HG03039 (cell line): ENCODE results near the gene CTIF.

Experiments used
- ATAC-seq: cut with Tn5 transposase; IDR thresholded peaks from one replicate; pipeline ENCODE4 v1.9.1; 2021; ENCODE audit warnings: mild to moderate bottlenecking, moderate library complexity; ENCODE audit not compliant: unreplicated experiment

The CTIF gene

DNA sequence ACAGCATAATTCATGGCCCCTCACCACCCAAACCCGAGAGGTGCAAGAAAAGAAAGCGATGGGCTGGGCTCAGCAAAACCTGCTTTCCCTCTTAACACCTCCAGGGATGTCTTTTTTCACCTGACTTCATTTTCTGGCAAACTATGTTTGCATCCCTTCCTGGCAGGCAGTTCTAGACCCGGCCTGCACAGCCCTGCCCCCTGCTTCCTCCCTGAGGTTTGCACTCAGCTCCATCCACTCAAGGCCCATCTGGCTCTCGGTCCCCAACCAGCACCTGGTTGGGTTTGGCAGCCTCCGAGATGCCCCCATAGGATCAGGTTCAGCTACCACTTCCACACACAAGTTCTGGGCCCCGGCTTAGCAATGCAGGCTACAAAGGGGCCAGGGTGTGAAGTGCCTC is 226.2 kb downstream of the CTIF start:
- ATAC-seq, result no peak

DNA sequence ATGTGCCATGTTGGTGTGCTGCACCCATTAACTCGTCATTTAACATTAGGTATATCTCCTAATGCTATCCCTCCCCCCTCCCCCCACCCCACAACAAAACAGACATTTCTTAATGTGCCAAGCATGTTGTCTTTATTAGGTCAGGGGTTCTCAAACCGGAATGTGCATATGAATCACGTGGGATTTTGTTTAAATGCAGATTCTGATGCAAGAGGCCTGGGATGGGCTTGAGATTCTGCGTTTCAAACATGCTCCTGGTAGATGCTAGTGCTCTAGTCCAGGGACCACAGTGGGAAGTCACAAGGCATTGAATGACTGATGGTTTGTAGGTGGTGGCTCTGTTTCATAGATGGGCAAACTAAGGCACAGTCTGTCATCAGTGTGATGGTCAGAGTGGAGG is 227.2 kb downstream of the CTIF start:
- no peak for ATAC-seq

DNA sequence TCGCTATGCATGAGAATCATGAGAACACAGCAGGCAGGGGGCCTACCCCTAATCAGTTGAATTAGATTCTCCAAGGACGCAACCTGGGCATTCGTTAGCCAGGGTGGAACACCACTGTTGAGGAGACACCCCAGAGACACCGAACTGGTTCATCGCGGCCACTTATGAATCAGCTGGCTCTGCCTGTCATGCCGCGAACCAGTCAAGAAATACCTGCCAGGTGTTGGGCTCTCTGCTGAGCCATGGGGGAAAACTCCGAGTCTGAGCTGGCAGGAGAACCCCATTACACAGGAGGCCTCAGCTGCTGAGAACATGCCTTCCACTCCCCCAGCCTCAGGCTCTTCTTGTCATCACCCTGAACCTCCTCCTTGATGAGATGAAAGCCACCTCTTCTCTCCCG is 227.7 kb downstream of the CTIF start:
- no peak for ATAC-seq

DNA sequence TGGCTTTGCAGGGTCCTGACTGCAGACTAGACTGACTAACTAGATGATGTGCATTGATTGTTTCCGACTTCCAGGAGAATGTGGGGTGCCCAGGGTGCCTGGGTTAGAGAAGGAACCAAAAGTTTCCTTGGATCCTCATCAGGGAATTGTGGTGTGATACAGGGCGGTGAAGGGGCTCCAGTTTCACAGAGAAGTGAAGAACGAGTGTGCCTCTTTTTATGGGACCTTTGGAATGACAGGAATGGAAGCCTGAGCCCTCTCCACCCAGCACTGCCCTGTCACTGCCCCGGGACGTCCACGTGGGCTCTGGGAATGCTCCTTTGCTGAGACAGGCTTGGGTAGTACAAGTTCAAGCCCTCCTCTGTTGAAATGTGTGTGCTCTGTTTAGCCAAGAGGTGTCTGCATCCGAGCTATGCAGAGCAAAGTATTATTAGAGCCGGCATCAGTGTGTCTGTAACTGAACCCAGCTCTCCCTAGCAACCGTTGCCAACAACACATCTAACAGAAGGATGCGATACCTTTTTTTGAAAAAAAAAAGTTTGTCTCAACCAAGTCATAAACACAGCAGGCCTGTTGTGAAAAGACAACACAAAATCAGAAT is 228.4 kb downstream of the CTIF start:
- ATAC-seq, result no peak

DNA sequence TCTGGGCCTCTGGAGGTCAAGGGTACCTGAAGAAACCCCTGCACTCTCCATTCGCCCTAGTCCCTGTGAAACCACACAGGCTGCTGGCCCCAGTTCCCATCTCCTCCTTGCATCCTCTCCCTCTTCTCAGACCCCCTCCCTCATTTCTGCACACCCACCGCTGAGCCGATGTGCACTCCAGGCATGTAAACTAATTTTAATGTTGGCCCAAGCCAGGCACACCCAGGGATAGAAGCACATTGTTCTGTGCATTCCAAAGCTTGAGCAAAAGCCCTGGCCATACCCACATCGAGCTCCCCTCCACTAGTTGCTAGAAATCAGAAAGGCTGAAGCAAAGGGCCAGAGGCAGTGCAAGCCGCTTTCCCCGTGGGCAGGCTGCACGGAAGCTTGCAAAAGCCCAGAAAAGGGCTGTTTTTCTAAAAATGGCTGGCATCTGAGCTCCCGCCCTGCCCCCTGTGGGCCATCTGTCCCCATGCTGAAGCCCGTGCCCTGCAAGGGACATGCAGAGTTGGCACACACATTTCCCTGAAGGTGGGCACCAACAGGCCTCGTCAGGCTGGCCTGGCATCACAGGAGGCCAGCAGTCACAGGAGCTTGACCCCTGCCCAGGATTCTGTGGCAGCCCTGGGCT is 230.3 kb downstream of the CTIF start:
- no peak for ATAC-seq

DNA sequence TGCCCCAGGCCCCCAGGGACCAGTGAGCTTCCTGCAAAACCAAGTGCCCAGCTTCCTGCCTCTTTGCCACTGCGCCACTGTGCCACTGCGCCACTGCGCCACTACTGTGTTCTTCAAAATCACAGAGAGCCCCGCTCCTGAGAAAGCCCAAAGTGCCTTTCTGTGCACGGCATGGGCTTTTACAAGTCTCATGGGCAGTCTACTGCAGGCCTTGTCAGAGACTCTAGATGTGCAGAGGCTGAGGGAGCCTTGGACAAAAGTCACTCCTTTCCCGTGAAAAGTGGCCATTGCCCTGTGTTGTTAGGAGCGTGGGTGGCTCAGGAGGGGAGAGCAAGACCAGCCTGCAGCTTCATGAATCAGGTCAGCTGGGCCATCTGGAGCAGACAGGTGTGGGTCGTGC is 231.4 kb downstream of the CTIF start:
- no peak for ATAC-seq

DNA sequence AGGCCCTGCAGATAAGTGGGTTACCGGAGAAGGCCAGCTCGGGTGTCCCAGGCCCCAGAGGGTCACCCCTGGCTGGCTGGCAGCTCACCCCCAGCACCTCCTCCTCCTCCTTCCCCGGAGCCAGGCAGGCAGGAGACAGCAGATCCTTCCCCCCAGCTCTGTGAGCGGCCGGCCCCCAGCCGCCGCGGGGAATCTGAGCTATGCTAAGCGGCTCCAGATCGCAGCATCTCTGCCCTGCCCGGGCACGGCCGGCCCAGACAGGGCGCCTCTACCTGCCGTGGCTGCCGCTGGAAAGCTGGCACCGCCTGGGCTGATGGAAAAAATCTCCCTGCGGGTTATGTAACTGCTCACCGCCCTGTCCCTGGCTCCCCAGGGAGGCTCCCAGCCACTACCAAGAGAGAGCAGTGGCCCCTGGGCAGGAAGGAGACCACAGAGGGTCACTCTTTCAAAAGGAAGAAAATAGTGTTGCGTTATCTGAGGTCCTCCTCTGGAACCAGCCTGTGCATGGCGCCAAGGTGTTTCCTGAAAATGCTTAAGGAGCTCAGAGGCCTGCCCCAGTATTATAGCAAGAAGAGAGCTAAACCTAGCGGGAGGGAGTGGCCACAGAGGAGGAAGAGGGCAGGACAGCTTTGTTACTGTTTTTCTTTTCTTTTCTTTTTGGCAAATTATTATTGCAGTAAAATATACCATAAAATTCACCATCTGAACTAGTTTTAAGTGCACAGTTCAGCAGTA is 233.0 kb downstream of the CTIF start:
- no peak for ATAC-seq

DNA sequence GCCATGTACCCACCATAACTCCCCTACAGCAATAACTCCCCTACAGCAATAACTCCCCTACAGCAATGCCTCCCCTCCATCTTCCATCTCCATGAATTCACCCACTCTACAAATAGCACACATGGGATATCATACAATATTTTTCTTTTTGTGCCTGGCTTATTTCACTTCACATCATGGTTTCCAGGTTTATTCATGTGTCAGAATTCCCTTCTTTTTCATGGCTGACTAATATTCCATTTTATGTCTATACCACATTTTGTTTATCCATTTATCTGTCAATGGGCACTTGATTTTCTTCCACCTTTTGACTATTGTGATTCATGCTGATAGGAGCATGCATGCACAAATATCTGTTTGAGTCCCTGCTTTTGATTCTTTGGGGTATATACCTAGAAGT is 233.6 kb downstream of the CTIF start:
- no peak for ATAC-seq

DNA sequence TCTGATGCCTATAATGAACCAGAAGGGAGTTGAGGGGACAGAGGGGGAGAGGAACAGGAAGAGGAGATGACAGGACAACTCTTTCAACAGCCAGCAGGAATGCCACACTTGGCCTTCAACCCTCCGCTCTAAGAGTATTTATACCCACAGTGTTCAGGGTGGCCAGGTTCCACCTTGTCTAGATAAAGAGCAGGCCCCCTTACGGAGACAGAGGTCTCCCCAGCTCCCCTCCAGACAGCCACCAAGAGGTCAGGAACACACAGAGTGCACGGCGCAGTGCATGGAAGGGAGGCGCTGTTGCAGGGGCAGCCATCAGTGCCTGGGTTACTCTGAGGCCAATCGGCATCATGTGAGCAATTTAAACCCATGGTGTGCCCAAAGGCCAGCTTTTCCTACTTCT is 235.0 kb downstream of the CTIF start:
- no peak for ATAC-seq

DNA sequence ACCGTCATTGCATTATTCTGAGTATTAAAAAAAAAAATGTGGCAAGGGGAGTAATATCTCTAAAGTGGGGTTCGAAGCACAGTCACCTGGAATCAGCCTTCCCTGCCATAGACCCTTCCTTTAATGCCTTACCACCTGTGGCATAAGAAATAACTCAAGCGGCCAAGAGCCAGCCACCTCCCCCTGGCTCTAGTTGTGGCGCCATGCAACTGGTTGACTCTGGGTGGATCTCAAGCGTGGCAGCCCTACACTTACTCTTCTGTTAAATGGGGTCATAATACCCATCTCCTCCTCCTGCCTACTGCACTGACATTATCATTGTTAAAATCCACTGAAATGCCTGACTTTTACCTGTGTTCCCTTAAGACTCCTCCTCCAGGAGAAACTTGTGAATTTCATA is 236.1 kb downstream of the CTIF start:
- ATAC-seq, result no peak

DNA sequence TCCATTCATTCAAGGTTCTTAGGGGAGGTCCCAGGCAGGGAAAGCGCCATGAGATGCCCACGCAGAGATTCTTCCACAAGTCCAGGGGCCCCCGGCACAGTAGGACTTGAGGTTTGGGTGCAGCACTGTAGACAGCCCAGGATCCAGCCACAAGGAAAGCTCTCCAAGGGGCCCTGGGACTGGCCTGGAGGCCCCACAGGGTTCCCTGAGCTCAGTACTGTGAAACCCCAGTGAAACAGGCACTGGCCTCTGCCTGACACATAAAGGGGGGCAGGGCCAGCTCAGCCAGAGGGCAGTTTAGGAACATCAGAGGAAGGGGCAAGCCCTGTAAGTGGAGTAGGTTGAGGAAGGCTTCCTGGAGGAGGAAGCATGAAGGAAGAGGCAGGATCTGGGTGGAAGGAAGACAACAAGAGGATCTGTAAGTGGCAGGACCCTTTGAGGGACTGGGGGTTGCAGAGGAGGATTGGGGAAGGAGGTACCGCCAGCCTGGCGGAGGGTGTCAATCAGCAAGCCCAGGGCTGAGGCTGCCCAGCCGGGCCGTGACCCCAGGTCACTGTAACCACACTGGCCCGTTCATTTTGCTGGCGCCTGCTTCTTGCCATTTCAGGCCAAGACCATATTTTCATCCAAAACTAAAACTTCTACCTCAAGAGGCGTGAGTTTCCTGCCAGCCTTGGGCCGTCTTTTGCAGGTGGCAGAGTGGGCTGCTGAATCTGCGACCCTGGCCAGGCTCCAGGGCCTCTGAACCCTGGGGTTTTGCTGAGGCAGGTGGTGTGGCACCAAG is 236.7 kb downstream of the CTIF start:
- ATAC-seq, result no peak

DNA sequence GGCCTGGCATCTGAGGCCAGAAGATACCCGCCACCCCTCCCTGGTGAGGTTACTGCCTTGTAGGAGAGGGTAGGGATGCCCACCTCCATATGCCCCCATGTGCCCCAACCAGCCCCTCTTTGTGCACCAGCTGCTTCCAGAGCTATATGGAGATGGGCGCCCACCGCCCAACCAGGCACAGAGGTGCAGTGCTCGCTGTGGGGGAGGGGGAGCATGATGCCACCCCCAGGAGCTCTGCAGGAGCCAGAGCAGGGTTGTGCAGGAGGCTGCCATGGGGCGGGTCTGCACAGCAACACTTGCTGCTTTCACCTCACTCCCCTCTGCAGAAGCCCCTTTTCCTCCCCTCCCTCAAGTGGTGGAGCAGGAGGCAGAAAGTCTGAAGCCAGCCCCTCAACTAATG is 237.3 kb downstream of the CTIF start:
- no peak for ATAC-seq

DNA sequence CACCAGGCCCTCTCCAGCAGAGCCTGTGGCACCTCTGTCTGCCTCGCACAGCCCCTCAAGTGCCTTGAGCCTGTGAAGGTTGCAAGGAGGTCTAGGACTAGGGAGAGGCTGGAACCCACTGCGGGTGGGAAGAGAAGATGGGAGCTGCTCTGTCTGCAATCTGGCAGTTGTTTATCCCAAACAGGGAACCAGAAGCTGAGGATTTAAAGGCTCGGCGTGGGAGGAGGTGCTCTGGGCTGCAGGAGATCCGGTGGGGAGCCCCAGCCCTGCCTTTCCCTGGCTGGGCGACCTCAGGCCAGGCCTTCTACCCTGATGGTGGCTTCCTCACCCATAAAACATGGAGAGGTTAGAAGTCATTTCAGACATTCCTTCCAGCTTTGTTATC is 237.8 kb downstream of the CTIF start:
- ATAC-seq, result no peak

DNA sequence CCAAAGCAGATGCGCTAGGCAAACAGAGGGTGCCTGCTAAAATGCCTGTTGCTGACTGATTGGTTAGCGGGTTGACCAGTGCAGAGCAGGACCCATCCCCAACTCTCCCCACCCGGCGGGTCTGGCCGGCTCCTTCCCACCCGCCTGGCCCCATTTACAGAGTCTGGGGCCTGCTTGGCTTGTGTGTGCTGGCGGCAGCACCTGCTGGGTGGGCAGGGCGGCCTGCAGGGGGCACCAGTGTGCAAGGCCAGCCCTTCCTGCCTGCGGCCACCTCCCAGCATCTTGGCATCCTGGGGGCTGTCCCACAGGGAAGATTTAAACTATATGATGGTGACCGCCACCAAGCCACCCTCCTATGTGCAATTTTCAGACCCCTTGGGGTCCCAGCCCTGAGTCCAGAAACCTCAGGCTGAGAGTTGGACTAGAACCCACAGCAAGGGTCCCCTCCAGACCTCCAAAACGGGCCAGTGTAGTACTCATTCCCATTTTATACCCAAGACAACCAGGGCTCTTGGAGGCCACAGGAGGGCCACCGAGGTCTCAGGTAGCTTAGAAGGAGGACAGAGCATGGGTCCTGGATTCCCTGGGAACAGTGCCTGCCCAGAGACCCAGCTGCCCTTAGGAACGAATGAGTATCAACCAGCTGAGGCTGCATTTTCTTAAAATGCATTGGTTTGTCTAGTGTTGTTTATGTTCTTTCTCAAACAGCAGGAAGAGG is 238.4 kb downstream of the CTIF start:
- ATAC-seq, result peak; percentile 55

DNA sequence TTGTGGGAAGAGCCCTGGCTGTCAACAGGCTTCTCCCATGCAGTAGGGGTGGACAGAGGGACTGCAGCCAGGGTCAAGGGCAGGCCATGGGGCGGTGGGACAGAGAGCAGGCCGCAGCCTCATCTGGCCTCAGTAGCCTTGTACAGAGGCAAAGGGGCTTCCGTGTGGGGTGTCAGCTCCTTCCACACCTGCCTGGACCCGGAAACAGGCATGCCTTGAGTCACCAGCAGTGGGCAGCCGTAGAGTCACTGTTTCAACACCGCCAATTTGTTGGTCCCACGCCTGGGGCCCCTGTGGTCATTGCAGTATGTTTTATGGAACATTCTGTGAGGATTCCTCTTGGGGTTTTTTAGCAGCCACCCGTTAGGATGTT is 238.9 kb downstream of the CTIF start:
- ATAC-seq, result no peak

DNA sequence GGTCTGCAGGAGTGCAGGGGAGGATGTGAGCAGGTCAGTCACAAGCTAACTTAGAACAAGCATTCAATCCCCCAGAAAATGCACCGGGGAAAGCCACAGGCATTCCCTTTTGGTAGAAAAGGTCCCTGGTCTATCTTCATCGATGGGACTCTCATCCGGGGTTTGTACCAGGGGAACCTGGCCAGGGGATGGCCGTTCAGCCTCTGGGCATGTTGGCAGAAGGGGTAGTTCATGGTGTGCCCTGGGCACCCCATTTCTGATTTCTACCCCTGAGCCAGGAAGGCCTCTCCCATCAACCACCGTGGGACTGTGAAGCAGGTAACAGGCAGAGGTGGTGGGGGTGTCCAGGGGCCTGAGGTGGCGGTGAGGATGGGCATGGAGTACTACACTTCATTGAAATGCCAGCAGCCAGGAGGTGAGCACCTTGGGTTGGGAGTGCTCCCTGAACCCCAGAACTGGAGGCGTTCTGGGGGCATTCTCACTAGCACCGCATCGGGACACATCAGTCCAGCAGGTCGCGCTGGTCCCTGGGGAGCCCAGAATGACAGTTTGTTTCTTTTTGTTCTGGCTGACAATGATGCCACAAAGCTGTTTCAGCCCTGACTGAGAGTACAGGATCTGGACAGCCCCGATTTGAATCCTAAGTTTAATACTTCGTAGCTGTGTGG is 239.6 kb downstream of the CTIF start:
- no peak for ATAC-seq

DNA sequence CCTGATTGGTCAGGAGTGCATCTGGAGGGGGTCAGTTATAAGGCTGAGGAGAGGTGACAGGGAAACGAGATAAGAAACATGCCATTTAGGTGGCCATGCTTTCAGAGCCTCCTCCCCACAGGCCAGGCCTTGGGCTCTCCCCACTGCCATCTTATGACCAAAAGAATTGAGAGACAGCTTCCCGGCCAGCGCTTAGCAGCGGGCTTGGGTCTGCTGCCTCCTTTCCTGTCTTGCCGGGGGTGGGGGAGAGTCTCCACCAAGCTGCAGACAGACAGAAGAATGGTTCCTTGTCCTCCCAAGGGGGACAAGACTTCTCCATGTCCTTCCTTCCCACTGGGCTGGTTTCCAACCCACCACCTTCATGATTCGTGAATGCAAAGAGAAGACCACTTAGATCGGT is 240.6 kb downstream of the CTIF start:
- ATAC-seq, result no peak

DNA sequence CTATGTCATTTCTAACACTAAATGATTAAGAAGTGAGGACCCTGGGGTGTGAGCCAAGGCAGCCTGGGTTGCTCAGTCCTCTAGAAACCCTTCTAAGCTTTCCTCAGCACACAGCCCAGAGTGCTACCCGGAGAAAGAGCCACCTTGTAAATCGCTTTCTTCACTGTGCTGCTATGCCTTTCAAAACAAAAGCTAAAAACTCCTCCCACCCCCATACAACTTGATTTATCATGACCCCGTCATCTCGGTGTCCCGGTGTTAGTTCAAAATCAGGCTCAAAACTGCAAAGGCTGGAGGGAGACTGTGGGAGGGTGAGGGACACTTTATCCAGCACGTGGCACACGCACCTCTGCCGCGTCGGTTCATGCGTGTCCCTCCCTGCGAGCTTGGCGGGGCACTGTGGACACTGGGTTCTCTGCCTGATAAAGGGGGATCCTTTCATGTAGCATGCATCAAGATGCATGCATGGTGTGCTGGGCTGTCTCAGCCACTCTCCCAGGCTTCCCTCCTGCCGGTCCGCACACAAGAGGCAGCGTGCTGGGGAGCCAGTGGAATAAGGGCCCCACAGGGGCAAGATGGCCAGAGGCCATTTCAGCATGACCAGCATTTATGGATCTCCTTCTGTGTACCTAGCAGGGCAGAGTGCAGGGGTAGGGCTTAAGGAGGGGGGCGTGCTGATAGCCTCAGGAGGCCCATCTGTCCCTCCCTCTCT is 241.5 kb downstream of the CTIF start:
- ATAC-seq, result no peak

DNA sequence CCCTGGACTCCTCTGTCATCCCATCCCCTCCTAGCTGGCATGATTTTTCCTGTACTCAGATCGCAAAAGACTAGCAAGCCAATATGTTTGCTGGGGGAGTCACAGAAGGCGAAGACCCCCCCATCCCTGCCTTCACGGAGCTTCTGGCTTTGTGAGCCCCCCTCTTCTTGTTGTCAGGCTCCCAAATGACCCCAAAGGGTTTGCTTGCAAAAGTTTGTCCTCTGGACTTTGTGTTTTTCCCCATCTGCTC is 242.0 kb downstream of the CTIF start:
- ATAC-seq, result no peak
